ENCODE measurements around the gene THSD4.

The THSD4 gene

GRCh38 chr15:71330638-71331162, 215.4 kb downstream of the THSD4 start:
- no peak for DNase-seq (ENCODE audit: low read depth)

- DNase-seq (ENCODE audit: low read depth) = no peak
Observed at GRCh38 chr15:71331173-71331572, 215.9 kb downstream of the THSD4 start.

GRCh38 chr15:71332431-71333004, 217.2 kb downstream of the THSD4 start:
- no peak for DNase-seq (ENCODE audit: low read depth)

- no peak for DNase-seq (ENCODE audit: low read depth)
Observed at GRCh38 chr15:71333136-71333700, 217.9 kb downstream of the THSD4 start.

GRCh38 chr15:71333839-71334238, 218.6 kb downstream of the THSD4 start:
- peak; percentile 20 for DNase-seq (ENCODE audit: low read depth)

GRCh38 chr15:71334434-71334833, 219.2 kb downstream of the THSD4 start:
- DNase-seq (ENCODE audit: low read depth) = no peak

- DNase-seq (ENCODE audit: low read depth) = no peak
Observed at GRCh38 chr15:71334873-71335272, 219.6 kb downstream of the THSD4 start.

GRCh38 chr15:71335591-71335990, 220.3 kb downstream of the THSD4 start:
- no peak for DNase-seq (ENCODE audit: low read depth)

- DNase-seq (ENCODE audit: low read depth) = no peak
Observed at GRCh38 chr15:71336671-71337070, 221.4 kb downstream of the THSD4 start.

GRCh38 chr15:71337197-71337845, 222.1 kb downstream of the THSD4 start:
- no peak for DNase-seq (ENCODE audit: low read depth)

GRCh38 chr15:71338265-71338664, 223.0 kb downstream of the THSD4 start:
- DNase-seq (ENCODE audit: low read depth) = no peak

- DNase-seq (ENCODE audit: low read depth) = no peak
Observed at GRCh38 chr15:71338827-71339542, 223.7 kb downstream of the THSD4 start.

- no peak for DNase-seq (ENCODE audit: low read depth)
Observed at GRCh38 chr15:71341811-71342550, 226.7 kb downstream of the THSD4 start.

- no peak for DNase-seq (ENCODE audit: low read depth)
Observed at GRCh38 chr15:71342658-71343057, 227.4 kb downstream of the THSD4 start.

GRCh38 chr15:71344316-71344715, 229.0 kb downstream of the THSD4 start:
- DNase-seq (ENCODE audit: low read depth) = no peak

- no peak for DNase-seq (ENCODE audit: low read depth)
Observed at GRCh38 chr15:71345186-71345585, 229.9 kb downstream of the THSD4 start.

GRCh38 chr15:71346464-71346863, 231.2 kb downstream of the THSD4 start:
- DNase-seq (ENCODE audit: low read depth) = no peak

GRCh38 chr15:71348597-71348996, 233.3 kb downstream of the THSD4 start:
- DNase-seq (ENCODE audit: low read depth) = no peak

- no peak for DNase-seq (ENCODE audit: low read depth)
Observed at GRCh38 chr15:71349336-71349735, 234.1 kb downstream of the THSD4 start.

- DNase-seq (ENCODE audit: low read depth) = no peak
Observed at GRCh38 chr15:71349736-71350526, 234.7 kb downstream of the THSD4 start.

- no peak for DNase-seq (ENCODE audit: low read depth)
Observed at GRCh38 chr15:71350622-71351378, 235.5 kb downstream of the THSD4 start.

Measured in HS-5 (cell line).